Measurements from ENCODE around the gene FGF14.

The FGF14 gene

DNA sequence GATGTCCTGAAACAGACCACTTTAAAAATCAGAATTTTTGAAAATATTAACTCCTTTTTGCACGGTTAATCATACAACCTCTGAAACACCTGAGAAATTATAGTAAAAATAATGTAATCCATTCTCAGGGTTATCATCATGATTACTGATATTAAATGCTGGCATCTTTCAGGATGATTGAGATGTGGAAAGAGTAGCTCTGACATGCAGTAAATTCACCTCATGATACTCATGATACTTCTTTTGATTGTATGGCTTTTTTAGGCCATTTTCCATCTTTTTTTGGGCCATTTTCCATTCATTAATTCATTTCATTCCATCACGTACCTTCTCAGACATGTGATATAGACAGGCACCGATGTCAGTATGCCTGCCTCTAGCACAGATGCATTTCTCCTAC is 85.1 kb downstream of the FGF14 start:
- TF ChIP-seq, protein P1, sequence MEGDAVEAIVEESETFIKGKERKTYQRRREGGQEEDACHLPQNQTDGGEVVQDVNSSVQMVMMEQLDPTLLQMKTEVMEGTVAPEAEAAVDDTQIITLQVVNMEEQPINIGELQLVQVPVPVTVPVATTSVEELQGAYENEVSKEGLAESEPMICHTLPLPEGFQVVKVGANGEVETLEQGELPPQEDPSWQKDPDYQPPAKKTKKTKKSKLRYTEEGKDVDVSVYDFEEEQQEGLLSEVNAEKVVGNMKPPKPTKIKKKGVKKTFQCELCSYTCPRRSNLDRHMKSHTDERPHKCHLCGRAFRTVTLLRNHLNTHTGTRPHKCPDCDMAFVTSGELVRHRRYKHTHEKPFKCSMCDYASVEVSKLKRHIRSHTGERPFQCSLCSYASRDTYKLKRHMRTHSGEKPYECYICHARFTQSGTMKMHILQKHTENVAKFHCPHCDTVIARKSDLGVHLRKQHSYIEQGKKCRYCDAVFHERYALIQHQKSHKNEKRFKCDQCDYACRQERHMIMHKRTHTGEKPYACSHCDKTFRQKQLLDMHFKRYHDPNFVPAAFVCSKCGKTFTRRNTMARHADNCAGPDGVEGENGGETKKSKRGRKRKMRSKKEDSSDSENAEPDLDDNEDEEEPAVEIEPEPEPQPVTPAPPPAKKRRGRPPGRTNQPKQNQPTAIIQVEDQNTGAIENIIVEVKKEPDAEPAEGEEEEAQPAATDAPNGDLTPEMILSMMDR (conservative IDR thresholded peaks at IDR 0.05; ENCODE audit: low read length) = no peak
- no peak for DNase-seq (ENCODE audit: low read depth)

DNA sequence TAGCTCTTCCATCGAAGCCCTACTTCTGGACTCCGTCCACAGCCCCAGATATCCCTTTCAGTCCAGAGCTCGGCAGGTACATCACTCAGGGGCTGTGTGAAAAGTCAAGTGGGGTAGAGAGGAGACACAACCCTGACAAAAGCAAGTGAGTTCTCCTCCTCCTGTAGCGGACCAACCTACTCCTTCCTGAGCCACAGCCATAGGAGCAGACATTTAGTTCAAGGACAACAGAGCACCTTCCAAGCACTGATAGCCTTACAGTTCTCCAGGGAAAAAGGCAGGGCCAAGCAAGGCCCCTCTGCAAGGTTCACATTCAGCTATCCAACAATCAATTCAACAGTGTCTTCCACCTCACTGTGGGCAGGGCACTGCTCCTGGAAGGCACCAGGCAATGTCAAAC is 89.0 kb downstream of the FGF14 start:
- TF ChIP-seq, protein P1 (conservative IDR thresholded peaks at IDR 0.05; ENCODE audit: low read length) = no peak
- no peak for DNase-seq (ENCODE audit: low read depth)
- no peak overlapping the region for H3K4me3 ChIP-seq (ENCODE audit: low read length)

More for the DNA sequence above, 85.1 kb downstream of the FGF14 start:
- H3K4me3 ChIP-seq (ENCODE audit: low read length) = no peak overlapping the region

DNA sequence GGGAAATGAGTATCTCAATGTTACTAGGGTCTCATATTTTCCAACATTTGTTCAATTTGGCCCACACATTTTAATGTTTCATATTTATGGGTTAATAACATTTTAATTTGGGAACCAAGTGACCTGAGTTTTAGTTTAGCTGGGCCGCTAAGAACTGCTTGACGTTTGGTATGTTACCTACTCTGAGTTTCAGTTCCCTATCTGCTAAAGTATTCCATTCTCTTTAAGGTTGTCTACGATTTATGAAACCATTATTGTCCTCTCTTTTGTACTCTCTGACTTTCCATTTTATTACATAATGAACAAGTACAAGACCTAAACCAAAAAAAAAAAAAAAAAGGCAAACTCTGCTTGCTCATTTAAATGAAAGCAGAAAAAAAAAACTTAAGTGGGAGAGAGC is 89.9 kb downstream of the FGF14 start:
- no peak for DNase-seq (ENCODE audit: low read depth)
- TF ChIP-seq, protein P1 (conservative IDR thresholded peaks at IDR 0.05; ENCODE audit: low read length) = no peak
- no peak overlapping the region for H3K4me3 ChIP-seq (ENCODE audit: low read length)

DNA sequence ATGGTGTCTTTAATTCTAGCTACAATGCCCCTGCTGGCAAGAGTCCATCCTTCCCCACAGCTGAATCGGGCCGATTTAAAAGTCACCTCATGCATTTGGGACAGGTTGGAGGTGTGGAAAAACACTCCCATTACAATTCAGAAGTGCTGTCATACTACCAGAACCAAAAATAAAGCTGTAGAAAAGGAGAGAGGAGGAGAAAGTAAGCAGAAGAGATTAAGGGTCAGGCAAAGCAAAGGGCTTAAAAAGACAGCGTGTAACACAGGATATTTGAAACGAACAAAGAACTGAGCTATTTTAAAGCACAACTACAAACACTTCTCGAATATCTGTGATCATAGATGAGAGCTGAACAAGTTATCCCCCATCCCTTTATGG is 90.4 kb downstream of the FGF14 start:
- no peak overlapping the region for H3K4me3 ChIP-seq (ENCODE audit: low read length)
- TF ChIP-seq, protein P1 (conservative IDR thresholded peaks at IDR 0.05; ENCODE audit: low read length) = no peak
- no peak for DNase-seq (ENCODE audit: low read depth)

DNA sequence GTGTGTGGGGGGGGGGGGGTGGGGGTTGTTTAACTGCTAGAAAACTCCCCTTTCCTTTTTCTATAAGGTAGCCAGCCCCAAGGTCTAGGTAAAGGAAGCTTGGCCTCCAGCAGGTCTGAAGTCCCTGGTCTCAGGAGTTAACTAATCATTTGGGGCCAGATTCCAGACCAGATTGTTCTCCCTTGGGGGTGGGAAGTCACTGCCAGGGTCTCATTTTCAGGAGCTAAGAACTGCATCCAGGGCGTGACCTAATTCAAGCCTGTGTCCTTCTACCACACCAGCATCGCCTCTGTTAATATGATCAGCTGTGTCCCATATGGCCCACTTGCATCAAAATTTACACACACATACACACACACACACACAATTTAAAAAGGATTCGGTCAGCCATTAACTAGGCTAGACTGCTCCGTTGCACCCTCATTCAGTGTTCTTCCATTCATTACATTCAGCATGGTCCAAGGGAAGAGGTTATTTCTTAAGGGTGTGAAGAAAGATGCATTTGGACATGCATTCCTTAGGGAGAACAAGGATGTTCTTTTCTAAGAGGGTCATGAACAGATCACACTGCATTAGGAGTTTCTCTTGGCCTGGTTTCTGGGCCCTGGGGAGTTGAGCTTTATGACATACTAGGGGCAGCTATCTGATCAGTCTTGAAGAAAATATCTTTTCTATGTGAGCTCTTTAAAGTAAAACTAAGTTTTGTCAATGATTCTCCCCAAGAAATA is 91.0 kb downstream of the FGF14 start:
- DNase-seq (ENCODE audit: low read depth) = no peak
- TF ChIP-seq, protein P1 (conservative IDR thresholded peaks at IDR 0.05; ENCODE audit: low read length) = no peak
- H3K4me3 ChIP-seq (ENCODE audit: low read length) = no peak overlapping the region

DNA sequence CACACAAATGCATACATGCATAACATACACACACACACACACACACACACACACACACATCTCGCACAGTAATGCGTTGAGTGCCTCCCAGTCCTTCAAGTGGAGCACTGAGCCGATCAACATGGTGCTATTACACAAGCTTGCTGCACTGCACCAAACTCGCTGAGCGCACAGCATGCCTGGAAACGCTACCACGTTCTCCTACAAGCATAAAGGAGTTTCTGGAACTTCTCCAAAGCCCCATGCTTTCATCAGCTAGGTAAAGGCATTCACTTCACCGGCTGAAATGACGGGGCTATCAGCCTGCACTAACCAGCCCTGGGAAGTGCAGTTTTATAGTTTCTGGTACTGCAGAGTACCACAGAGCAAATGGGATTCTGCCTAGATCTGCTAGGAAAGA is 92.7 kb downstream of the FGF14 start:
- TF ChIP-seq, protein P1 (conservative IDR thresholded peaks at IDR 0.05; ENCODE audit: low read length) = no peak
- no peak overlapping the region for H3K4me3 ChIP-seq (ENCODE audit: low read length)
- no peak for DNase-seq (ENCODE audit: low read depth)

DNA sequence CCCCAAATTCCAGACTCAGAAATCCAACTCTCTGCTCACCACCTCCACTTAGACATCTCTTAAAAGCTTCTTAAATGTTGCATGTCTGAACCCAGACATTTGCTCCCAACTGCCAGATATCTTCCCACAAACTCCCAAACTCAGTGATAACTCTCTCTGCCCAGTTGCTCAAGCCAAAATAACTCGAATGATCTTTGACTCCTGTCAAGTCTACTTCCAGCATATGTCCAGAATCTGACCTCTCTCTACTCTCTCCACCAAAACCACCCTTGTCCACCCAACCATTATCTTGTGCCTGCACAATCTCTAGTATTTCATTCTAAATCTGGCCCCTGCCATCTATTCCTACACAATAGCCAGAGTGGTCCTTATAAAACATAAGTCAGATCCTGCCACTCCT is 99.3 kb downstream of the FGF14 start:
- TF ChIP-seq, protein P1 (conservative IDR thresholded peaks at IDR 0.05; ENCODE audit: low read length) = no peak
- DNase-seq (ENCODE audit: low read depth) = no peak
- no peak overlapping the region for H3K4me3 ChIP-seq (ENCODE audit: low read length)
